Coronary artery (tissue), 2 donors: ENCODE measurements around the gene ASIC4.
A peak's percentile ranks its signal among the peaks of the same experiment; 100 is the strongest.

Source experiments
- DNase-seq: peaks from one replicate; pipeline ENCODE4 v3.0.0-alpha.2; 2017; ENCODE audit warnings: low spot score
- H3K27ac ChIP-seq, 2 donors: fragments of 200-600 bp; sonication (generic); one replicate each; pipeline ENCODE4 v1.5.1; 2016 to 2019
- H3K4me3 ChIP-seq: fragments of 200-600 bp; sonication (generic); 2 replicates; pipeline ENCODE4 v1.5.1; 2016; ENCODE audit warnings: mild to moderate bottlenecking, moderate library complexity
- TF ChIP-seq, protein P1 (sequence below): fragments of 200-600 bp; sonication (generic); IDR thresholded peaks from one replicate; pipeline ENCODE4 v1.5.1; 2019; ENCODE audit warnings: antibody characterized with exemption

Gene ASIC4

DNA sequence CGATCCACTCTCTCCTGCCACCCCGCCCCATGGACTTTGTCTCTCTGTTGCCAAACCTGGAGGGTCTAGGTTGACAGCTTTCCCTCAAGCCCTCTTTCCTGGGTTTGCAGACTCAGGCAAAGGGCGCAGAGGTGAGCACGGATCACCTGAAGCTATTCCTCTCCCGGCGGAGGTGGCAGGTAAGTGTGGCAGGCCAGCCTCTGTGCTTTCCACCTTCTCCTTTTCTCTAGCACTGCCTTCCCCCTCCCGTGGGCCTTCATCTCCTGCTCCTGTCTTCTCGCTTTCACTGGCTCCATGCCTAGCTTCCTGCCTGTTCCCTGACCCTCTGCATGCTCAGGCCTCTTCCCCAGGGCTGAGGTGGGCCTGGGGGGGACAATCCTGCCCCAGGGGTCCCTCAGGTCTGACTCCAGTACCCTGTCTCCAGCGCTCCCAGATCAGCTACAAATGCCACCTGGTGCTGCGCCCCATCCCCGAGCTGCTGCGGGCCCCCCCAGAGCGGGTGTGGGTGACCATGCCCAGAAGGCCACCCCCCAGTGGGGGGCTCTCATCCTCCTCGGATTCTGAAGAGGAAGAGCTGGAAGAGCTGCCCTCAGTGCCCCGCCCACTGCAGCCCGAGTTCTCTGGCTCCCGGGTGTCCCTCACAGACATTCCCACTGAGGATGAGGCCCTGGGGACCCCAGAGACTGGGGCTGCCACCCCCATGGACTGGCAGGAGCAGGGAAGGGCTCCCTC is 31.4 kb upstream of the ASIC4 start:
- DNase-seq = no peak
- Histone ChIP-seq H3K27ac (peak overlapping the region in 1 of 2 donors; percentile 1), H3K4me3 (no peak overlapping the region)
- TF ChIP-seq, protein P1, sequence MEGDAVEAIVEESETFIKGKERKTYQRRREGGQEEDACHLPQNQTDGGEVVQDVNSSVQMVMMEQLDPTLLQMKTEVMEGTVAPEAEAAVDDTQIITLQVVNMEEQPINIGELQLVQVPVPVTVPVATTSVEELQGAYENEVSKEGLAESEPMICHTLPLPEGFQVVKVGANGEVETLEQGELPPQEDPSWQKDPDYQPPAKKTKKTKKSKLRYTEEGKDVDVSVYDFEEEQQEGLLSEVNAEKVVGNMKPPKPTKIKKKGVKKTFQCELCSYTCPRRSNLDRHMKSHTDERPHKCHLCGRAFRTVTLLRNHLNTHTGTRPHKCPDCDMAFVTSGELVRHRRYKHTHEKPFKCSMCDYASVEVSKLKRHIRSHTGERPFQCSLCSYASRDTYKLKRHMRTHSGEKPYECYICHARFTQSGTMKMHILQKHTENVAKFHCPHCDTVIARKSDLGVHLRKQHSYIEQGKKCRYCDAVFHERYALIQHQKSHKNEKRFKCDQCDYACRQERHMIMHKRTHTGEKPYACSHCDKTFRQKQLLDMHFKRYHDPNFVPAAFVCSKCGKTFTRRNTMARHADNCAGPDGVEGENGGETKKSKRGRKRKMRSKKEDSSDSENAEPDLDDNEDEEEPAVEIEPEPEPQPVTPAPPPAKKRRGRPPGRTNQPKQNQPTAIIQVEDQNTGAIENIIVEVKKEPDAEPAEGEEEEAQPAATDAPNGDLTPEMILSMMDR = no peak

DNA sequence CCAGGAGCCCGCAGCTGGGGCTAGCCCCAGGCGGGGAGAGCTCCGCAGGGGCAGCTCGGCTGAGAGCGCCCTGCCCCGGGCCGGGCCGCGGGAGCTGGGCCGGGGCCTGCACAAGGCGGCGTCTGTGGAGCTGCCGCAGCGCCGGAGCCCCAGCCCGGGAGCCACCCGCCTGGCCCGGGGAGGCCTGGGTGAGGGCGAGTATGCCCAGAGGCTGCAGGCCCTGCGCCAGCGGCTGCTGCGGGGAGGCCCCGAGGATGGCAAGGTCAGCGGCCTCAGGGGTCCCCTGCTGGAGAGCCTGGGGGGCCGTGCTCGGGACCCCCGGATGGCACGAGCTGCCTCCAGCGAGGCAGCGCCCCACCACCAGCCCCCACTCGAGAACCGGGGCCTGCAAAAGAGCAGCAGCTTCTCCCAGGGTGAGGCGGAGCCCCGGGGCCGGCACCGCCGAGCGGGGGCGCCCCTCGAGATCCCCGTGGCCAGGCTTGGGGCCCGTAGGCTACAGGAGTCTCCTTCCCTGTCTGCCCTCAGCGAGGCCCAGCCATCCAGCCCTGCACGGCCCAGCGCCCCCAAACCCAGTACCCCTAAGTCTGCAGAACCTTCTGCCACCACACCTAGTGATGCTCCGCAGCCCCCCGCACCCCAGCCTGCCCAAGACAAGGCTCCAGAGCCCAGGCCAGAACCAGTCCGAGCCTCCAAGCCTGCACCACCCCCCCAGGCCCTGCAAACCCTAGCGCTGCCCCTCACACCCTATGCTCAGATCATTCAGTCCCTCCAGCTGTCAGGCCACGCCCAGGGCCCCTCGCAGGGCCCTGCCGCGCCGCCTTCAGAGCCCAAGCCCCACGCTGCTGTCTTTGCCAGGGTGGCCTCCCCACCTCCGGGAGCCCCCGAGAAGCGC is 30.6 kb upstream of the ASIC4 start:
- no peak for DNase-seq
- TF ChIP-seq, protein P1 = no peak
- peak overlapping the region in 1 of 2 donors; percentile 38 for H3K27ac ChIP-seq
- peak overlapping the region; percentile 50 for H3K4me3 ChIP-seq

DNA sequence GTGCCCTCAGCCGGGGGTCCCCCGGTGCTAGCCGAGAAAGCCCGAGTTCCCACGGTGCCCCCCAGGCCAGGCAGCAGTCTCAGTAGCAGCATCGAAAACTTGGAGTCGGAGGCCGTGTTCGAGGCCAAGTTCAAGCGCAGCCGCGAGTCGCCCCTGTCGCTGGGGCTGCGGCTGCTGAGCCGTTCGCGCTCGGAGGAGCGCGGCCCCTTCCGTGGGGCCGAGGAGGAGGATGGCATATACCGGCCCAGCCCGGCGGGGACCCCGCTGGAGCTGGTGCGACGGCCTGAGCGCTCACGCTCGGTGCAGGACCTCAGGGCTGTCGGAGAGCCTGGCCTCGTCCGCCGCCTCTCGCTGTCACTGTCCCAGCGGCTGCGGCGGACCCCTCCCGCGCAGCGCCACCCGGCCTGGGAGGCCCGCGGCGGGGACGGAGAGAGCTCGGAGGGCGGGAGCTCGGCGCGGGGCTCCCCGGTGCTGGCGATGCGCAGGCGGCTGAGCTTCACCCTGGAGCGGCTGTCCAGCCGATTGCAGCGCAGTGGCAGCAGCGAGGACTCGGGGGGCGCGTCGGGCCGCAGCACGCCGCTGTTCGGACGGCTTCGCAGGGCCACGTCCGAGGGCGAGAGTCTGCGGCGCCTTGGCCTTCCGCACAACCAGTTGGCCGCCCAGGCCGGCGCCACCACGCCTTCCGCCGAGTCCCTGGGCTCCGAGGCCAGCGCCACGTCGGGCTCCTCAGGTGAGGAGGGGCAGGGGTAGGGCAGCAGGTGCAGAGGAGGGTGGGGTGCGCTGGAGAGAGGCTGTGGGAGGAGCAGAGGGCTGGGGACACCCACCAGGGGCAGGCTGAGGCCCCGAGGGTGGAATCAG is 29.7 kb upstream of the ASIC4 start:
- TF ChIP-seq, protein P1 = no peak
- peak overlapping the region; percentile 50 for H3K4me3 ChIP-seq
- H3K27ac ChIP-seq = peak overlapping the region; percentile 3 to 38
- DNase-seq = no peak

GRCh38 chr2:219485201-219485580 is 29.1 kb upstream of the ASIC4 start:
- no peak for DNase-seq
- TF ChIP-seq, protein P1 = no peak
- Histone ChIP-seq H3K4me3 (no peak overlapping the region), H3K27ac (peak overlapping the region in 1 of 2 donors; percentile 38)

- no peak overlapping the region for H3K4me3 ChIP-seq
- DNase-seq = no peak
- no peak overlapping the region for H3K27ac ChIP-seq
- TF ChIP-seq, protein P1 = no peak
Measured at GRCh38 chr2:219486380-219486959, 27.8 kb upstream of the ASIC4 start.

GRCh38 chr2:219488149-219488843 is 26.0 kb upstream of the ASIC4 start:
- DNase-seq = no peak
- TF ChIP-seq, protein P1 = no peak
- Histone ChIP-seq H3K4me3 (no peak overlapping the region), H3K27ac (peak overlapping the region in 1 of 2 donors; percentile 16)
